ENCODE data around the gene CPO.

DNA sequence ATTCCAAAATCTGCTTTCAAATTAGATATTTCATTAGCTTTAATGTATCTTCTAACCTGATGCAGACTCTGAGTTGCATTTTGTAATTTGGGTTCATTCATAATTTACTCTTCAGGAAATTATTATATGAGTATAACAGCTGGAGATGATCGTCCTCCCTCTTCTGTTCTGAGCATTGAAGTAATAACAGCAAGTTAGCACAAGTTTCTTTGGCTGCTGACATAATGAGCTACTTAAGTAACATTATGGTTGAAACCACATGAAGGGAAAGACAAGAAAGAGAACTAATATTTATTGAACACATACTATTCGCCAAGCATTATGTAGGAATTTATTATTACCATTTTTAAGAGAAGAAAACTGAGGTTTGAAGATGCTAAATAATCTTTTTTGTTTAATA, 75.1 kb downstream of the CPO start:
- TF ChIP-seq ZNF565 (CRISPR knock-in tag; conservative IDR thresholded peaks at IDR 0.05; ENCODE audit: low read depth) = no peak
- no peak for TF ChIP-seq ZNF8 (CRISPR knock-in tag; IDR thresholded peaks at IDR 0.05)
- TF ChIP-seq, protein P1, sequence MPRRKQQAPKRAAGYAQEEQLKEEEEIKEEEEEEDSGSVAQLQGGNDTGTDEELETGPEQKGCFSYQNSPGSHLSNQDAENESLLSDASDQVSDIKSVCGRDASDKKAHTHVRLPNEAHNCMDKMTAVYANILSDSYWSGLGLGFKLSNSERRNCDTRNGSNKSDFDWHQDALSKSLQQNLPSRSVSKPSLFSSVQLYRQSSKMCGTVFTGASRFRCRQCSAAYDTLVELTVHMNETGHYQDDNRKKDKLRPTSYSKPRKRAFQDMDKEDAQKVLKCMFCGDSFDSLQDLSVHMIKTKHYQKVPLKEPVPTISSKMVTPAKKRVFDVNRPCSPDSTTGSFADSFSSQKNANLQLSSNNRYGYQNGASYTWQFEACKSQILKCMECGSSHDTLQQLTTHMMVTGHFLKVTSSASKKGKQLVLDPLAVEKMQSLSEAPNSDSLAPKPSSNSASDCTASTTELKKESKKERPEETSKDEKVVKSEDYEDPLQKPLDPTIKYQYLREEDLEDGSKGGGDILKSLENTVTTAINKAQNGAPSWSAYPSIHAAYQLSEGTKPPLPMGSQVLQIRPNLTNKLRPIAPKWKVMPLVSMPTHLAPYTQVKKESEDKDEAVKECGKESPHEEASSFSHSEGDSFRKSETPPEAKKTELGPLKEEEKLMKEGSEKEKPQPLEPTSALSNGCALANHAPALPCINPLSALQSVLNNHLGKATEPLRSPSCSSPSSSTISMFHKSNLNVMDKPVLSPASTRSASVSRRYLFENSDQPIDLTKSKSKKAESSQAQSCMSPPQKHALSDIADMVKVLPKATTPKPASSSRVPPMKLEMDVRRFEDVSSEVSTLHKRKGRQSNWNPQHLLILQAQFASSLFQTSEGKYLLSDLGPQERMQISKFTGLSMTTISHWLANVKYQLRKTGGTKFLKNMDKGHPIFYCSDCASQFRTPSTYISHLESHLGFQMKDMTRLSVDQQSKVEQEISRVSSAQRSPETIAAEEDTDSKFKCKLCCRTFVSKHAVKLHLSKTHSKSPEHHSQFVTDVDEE (CRISPR knock-in tag; IDR thresholded peaks at IDR 0.05) = no peak
- no peak for TF ChIP-seq TCF4 (CRISPR knock-in tag; IDR thresholded peaks at IDR 0.05; ENCODE audit: borderline replicate concordance)
- TF ChIP-seq, protein P2, sequence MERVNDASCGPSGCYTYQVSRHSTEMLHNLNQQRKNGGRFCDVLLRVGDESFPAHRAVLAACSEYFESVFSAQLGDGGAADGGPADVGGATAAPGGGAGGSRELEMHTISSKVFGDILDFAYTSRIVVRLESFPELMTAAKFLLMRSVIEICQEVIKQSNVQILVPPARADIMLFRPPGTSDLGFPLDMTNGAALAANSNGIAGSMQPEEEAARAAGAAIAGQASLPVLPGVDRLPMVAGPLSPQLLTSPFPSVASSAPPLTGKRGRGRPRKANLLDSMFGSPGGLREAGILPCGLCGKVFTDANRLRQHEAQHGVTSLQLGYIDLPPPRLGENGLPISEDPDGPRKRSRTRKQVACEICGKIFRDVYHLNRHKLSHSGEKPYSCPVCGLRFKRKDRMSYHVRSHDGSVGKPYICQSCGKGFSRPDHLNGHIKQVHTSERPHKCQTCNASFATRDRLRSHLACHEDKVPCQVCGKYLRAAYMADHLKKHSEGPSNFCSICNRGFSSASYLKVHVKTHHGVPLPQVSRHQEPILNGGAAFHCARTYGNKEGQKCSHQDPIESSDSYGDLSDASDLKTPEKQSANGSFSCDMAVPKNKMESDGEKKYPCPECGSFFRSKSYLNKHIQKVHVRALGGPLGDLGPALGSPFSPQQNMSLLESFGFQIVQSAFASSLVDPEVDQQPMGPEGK (CRISPR knock-in tag; IDR thresholded peaks at IDR 0.05; ENCODE audit: borderline replicate concordance) = no peak
- TF ChIP-seq GLIS3 (CRISPR knock-in tag; IDR thresholded peaks at IDR 0.05) = no peak
- TF ChIP-seq, protein P3, sequence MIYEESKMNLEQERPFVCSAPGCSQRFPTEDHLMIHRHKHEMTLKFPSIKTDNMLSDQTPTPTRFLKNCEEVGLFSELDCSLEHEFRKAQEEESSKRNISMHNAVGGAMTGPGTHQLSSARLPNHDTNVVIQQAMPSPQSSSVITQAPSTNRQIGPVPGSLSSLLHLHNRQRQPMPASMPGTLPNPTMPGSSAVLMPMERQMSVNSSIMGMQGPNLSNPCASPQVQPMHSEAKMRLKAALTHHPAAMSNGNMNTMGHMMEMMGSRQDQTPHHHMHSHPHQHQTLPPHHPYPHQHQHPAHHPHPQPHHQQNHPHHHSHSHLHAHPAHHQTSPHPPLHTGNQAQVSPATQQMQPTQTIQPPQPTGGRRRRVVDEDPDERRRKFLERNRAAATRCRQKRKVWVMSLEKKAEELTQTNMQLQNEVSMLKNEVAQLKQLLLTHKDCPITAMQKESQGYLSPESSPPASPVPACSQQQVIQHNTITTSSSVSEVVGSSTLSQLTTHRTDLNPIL (CRISPR knock-in tag; IDR thresholded peaks at IDR 0.05; ENCODE audit: low read depth) = no peak
- TF ChIP-seq ZFP30 (CRISPR knock-in tag; IDR thresholded peaks at IDR 0.05) = no peak
- TF ChIP-seq ZFP3 (CRISPR knock-in tag; IDR thresholded peaks at IDR 0.05) = no peak

Measured in SK-N-SH treated with all-trans-retinoic acid at 6 μM for 48 hours (cell line).